GM18505 (cell line): ENCODE results near the gene STARD10.
"Not testable (repeated sequence)": the region's sequence is repeated elsewhere in the genome, so short reads cannot be mapped to it uniquely, and the experiment has no call there.

Experiments used
- ATAC-seq: cut with Tn5 transposase; IDR thresholded peaks from one replicate; pipeline ENCODE4 v1.9.1; 2021; ENCODE audit not compliant: unreplicated experiment
- POLR2A ChIP-seq: IDR thresholded peaks from 4 replicates; pipeline ENCODE4 v1.6.1; 2011; ENCODE audit warnings: borderline replicate concordance; ENCODE audit not compliant: insufficient read depth, insufficient read length; ENCODE audit errors: extremely low read depth

STARD10 gene

DNA sequence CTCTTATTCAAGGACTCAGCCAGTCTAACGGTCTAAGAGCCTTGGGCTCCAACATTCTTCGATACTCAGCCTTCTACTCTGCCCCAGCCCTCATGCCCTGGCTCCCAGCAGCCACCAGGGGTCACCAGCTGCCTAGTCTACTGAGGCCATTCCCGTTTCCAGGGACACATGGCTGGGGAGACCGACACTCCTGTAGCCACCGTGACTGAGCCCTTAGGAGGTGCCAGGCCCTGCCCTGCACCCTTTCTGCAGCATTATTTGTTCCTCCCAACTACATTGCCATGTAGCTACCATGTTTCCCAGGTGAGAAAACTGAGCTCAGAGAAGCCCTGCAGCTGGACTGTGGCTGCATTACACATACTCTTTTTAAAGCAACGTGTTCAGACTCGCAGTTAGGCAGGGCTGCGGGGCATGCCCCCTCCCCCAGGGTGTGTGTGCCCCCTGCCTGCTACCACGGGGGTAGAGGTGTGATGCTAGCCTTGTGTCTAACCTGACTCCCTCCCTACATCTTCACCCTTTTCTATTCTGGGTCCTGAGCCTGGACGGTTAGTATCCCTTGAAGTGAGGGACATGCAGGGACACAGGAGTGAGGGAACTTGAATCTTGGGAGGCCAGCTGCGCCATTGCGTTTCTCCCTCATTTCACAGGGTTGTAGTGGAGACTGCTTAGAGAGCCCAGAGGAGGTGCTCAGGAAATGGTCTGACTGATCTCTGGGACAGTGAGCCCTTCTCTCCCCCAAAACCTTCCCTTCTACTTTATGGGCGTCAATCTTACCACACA is 37.9 kb upstream of the STARD10 start:
- TF ChIP-seq POLR2A, result peak; percentile 41
- no peak for ATAC-seq

DNA sequence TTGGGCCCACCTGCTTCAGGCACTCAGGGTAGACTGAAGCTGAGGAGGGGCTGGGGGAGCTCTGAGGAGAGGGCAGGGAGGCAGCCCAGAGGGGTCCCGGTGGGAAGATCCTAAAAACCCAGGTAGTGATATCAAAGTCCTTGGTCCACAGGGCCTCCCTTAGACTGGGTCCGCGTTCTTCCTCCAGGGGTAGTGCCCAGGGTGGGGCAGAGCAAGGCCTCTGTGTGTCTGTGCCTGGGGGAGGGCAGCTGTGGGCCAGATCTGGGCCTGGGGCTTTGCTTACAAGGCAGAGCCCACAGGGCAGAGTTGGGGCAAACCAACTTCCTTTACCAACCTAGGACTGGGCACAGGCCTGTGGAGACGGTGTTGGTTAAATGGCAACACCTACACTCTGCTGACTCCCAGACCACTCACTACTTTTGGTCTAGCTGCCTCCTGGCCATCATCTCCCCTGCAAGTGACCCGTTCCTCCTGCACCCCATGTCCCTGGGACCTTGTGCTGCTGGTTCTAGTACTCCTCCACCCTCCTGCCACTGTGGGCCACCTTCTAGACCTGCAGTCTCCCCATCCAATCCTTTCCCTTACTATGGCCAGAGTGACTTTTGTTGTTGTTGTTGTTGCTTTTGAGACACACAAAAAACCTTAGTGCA is 36.2 kb upstream of the STARD10 start:
- peak; percentile 53 for TF ChIP-seq POLR2A
- no peak for ATAC-seq

DNA sequence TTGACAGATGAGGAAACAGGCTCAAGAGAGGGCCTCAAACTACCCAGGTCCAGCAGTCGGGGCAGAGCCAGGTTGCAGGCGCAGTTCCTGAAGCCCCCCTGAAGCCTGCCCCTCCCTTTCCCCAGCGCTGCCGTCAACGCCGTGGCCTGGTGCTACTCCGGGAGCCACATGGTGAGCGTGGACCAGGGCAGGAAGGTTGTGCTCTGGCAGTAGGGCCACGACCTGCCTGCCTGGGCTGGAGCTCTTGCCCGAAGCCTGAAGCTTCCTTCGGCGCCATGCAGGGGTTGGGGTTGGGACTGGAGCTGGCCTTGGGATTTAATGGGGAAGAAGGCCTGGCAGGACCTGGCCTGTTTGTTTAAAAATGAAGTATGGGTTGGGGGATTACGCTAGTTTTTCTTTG is 35.3 kb upstream of the STARD10 start:
- TF ChIP-seq POLR2A, result no peak
- ATAC-seq, result no peak

DNA sequence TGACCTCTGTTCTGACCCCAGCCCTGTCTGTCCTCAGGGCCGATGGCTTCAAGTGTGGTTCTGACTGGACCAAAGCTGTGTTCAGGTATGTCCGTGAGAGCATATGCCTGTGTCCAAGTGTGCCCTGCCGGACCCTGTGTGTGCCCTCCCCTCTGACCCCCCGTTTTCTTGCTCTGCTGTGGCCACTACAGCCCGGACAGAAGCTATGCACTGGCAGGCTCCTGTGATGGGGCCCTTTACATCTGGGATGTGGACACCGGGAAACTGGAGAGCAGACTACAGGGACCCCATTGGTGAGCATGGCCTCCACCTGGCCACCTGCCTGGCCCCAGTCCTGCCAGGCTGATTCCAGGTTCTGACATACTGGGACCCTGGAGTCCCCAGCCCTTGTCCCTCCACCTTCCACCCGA is 34.9 kb upstream of the STARD10 start:
- no peak for TF ChIP-seq POLR2A
- no peak for ATAC-seq

DNA sequence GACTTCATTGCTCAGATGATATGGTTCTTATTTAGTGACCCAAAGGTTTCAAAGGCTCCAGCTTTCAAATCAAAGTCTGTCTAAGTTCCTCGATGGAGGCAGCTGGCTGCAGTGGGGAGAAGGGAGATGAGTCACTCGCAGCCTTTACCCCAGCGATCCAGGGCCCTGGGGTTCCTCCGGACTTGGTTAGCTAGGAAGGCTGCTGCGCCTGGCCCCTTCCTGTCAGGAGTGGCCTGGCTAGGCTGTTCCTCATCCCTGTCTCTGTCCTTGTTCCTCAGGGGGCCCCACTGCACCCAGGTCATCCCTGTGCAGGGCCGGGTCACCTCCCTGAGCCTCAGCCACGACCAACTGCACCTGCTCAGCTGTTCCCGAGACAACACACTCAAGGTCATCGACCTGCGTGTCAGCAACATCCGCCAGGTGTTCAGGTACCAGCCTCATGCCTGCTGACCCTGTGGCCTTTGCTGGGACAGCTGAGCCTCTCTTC is 34.3 kb upstream of the STARD10 start:
- no peak for ATAC-seq
- peak; percentile 19 for TF ChIP-seq POLR2A

DNA sequence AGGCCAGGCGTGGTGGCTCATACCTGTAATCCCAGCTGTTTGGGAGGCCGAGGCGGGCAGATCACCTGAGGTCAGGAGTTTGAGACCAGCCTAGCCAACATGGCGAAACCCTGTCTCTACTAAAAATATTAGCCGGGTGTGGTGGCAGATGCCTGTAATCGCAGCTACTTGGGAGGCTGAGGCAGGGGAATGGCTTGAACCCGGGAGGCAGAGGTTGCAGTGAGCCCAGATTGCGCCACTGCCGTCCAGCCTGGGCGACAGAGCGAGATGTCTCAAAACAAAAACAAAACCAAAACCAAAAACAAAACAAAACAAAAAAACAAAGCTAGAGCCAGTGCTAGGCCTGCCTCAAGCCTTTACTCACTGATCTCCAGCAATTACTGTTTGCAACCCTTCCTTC is 33.8 kb upstream of the STARD10 start:
- ATAC-seq, result not testable (repeated sequence)

DNA sequence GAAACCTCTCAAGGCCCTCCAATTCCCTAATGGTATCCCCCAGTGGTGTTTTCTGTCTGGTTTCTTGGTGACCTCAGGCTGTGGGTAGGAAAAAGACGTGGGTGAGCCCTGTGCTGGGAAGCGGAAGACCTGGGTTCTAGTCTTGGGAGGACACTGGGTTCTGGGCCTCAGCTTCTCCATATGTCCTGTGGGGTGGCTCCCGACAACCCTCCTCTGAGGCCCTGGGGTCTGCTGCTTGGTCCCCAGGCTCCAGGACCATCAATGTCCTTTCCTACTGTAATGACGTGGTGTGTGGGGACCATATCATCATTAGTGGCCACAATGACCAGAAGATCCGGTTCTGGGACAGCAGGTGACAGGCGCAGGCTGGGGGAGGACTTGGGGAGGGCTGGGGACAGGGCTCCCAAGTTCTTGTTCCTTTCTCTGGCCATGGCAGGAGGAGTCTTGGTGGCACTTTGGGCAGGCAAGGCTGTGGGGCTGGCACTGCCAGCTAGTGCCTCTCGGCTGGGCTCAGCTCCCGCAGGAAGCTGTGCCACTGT is 33.2 kb upstream of the STARD10 start:
- no peak for TF ChIP-seq POLR2A
- ATAC-seq, result no peak

DNA sequence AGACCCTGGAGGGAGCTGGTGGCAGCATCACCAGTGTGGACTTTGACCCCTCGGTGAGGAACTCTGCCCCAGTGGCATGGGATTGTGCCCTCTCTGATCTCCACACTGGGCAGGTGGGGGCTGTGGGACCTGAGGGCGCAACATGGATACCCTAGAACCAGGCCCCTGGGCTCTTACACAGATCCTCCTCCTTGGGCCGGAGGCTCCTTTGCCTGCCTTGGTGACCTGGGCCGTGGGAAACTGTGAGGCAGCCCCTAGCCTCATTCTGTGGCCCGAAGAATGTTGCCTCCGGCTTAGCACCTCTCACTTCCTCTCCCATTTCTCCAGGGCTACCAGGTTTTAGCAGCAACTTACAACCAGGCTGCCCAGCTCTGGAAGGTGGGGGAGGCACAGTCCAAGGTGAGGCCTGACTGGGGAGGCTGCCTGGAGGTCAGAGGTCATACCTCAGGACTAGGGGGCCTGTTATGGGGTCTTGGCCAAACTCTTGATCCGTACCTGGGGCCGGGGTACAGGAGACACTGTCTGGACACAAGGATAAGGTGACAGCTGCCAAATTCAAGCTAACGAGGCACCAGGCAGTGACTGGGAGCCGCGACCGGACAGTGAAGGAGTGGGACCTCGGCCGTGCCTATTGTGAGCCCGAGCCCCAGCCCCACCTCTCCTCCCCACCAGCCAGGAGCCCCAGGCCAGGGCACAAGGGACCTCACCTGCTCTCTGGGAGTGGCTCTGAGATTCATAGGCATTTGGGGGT is 32.5 kb upstream of the STARD10 start:
- peak; percentile 35 for TF ChIP-seq POLR2A
- no peak for ATAC-seq

DNA sequence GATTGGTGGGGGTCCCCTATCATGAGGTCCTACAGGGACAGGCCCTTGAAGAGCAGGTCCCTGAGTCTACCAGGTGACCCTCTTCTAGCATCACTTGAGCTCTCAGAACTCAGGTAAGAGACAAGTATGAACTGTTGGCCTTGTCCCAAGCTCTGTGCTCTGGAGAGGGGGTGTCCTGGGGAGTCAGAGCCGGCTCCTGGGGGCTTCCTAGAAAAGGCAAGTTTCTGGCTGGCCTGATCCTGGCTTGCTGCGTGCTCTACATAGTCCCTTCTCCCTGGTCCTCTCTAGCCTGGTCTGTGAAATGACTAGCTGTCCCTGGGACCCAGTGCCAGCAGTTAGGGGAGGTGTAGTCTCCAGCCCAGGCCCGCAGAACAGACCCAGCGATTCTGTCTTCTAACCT is 31.8 kb upstream of the STARD10 start:
- no peak for ATAC-seq

DNA sequence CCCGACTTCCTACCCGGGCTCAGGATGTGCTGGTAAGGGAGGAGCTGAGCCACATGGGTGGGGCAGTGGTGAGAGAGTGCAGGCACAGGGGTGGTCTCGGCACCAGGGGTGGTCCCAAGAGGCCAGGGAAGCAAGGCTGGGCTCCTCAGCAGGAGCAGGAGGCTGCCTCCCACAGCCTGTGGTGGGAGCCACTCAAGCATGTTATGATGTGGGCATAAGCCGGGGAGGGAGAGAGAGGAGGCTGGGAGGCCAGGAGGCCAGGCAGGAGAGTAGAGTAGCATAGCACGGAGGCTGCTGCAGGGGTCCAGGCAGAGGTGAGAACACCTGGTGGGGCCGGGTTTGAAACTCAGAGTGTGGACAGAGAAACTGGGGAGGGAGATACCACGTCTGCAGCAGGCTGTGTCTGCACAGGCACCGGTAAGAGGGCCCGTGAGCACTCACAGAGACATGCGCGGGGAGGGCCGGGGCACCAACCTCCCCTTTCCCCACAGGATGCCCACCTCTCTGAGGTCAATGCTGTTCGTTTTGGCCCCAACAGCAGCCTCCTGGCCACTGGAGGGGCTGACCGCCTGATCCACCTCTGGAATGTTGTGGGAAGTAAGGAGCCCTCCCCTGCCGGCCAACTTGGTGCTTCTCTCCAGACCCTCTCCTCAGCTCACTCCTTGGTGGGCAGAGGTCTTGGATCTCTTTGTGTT is 31.1 kb upstream of the STARD10 start:
- TF ChIP-seq POLR2A, result no peak
- ATAC-seq, result no peak

More for the DNA sequence above, 31.8 kb upstream of the STARD10 start:
- no peak for TF ChIP-seq POLR2A

DNA sequence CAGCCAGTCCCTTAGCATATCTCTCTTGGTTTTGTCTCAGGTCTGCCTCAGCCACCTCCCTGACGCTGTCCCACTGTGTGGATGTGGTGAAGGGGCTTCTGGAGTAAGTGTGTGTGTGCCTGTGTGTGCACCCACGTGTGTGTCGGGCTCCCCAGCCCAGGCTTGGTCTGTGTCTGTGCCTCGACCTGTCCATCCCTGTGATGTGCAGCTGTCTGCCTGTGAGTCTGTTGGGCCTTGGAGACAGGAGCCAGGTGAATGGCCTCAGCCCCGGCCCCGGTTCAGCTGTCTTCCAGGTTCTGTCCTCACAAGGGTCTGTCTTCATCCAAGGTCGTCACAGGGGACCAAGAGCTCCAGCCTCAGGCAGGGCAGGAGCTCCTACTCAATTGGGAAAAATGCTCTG is 30.2 kb upstream of the STARD10 start:
- TF ChIP-seq POLR2A, result no peak
- ATAC-seq, result no peak

DNA sequence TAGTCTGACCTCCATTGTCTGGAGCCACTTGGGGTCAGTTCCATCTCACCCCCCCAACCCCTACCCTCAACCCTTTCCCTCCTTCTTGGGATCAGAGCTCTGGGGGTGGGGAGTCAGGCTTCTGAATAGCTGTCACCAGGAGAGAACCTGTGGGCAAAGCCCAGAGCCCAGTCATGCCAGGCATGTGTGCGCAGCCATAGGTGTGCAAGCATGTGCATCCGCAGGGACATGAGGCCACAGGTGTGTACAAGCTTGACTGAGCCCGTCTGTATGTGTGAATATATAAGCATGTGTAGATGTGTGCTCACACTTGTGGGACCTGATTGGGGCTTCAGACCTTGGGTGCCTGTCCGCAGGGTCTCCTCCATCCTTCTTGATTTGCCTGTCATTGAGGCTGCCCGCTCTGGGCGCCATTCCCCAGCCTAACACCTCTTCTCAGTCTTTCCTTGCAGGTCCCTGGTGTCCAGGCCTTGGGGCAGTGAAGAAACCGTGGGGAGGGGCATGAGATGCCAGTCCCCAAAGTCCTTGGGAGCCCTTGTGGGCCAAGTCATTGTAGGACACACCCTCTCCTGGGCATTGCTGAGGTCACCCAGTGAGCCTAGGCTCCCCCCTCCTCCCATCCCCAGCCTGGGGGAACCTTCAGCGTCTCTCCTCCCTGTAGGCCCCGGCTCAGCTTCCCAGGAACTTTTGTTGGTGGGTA is 29.4 kb upstream of the STARD10 start:
- ATAC-seq, result no peak
- TF ChIP-seq POLR2A, result peak; percentile 61
